Liver (tissue), 3 donors: ENCODE results near the gene BLTP1.

Experiments used
- FOXA1 ChIP-seq: IDR thresholded peaks from 2 replicates; pipeline ENCODE4 v1.6.1; 2016; ENCODE audit warnings: antibody characterized with exemption
- GABPA ChIP-seq, 2 donors: IDR thresholded peaks in 1 of 2; conservative IDR thresholded peaks in 1 of 2; 2 replicates each; pipeline ENCODE4 v1.6.1; 2016; ENCODE audit warnings: antibody characterized with exemption in 2 of 2, mild to moderate bottlenecking in 1 of 2, moderate library complexity in 1 of 2
- HNF4A ChIP-seq, 2 donors: conservative IDR thresholded peaks; 2 replicates each; pipeline ENCODE4 v1.6.1; 2016; ENCODE audit warnings: antibody characterized with exemption in 2 of 2, mild to moderate bottlenecking in 2 of 2
- HNF4G ChIP-seq: IDR thresholded peaks from 2 replicates; pipeline ENCODE4 v1.6.1; 2016; ENCODE audit warnings: antibody characterized with exemption
- JUND ChIP-seq, 2 donors: IDR thresholded peaks; 2 replicates each; pipeline ENCODE4 v1.6.1; 2016; ENCODE audit warnings: antibody characterized with exemption in 2 of 2
- RAD21 ChIP-seq, 2 donors: IDR thresholded peaks; 2 replicates each; pipeline ENCODE4 v1.6.1; 2016; ENCODE audit warnings: antibody characterized with exemption in 2 of 2, mild to moderate bottlenecking in 2 of 2
- RXRA ChIP-seq, 2 donors: IDR thresholded peaks; 2 replicates each; pipeline ENCODE4 v1.6.1; 2017 to 2018; ENCODE audit warnings: antibody characterized with exemption in 2 of 2, mild to moderate bottlenecking in 1 of 2
- SP1 ChIP-seq: IDR thresholded peaks from 2 replicates; pipeline ENCODE4 v1.6.1; 2018; ENCODE audit warnings: antibody characterized with exemption, mild to moderate bottlenecking
- TAF1 ChIP-seq: conservative IDR thresholded peaks from 2 replicates; pipeline ENCODE4 v1.6.1; 2016; ENCODE audit warnings: antibody characterized with exemption, mild to moderate bottlenecking
- YY1 ChIP-seq: IDR thresholded peaks from 2 replicates; pipeline ENCODE4 v1.6.1; 2016; ENCODE audit warnings: antibody characterized with exemption, mild to moderate bottlenecking
- TF ChIP-seq, protein P1 (sequence below): fragments of 150-350 bp; IDR thresholded peaks from 2 replicates; pipeline ENCODE4 v1.5.1; 2017; ENCODE audit warnings: improper control_type of control experiment, low read depth, low read length; ENCODE audit not compliant: missing input control
- TF ChIP-seq, protein P2 (sequence below): IDR thresholded peaks from 2 replicates; pipeline ENCODE4 v1.6.1; 2016; ENCODE audit warnings: antibody characterized with exemption
- TF ChIP-seq, protein P3 (sequence below): IDR thresholded peaks from 2 replicates; pipeline ENCODE4 v1.6.1; 2016; ENCODE audit warnings: antibody characterized with exemption
- TF ChIP-seq, protein P4 (sequence below): IDR thresholded peaks from 2 replicates; pipeline ENCODE4 v1.6.1; 2016; ENCODE audit warnings: antibody characterized with exemption
- donor health status: healthy.
- donor health status: healthy.

DNA sequence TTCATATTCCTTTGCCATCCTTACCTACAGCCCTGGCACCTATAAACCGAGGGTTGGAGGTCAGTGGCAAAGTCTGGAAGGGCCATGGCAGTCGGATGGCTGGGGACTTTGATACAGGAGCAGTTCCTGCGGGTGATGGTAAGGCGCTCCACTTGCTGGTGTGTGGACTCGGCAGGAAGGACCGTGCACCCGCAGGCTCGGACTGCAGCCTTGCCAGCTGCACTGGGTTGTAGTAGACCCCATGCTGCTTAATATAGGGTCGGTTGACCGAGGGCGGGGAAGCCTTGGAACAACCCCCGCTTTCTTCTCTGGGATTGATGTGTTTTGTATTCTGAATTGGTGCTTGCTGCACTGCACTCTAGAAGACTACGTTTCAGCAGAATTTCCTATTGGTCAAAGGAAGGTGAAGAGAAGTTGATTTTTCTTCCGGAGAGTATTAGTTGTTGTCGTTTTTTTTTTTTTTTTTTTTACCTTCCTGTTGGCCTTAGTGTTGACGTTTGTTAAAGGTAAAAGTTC lies 638 bp downstream of the BLTP1 start:
- TF ChIP-seq, protein P1, sequence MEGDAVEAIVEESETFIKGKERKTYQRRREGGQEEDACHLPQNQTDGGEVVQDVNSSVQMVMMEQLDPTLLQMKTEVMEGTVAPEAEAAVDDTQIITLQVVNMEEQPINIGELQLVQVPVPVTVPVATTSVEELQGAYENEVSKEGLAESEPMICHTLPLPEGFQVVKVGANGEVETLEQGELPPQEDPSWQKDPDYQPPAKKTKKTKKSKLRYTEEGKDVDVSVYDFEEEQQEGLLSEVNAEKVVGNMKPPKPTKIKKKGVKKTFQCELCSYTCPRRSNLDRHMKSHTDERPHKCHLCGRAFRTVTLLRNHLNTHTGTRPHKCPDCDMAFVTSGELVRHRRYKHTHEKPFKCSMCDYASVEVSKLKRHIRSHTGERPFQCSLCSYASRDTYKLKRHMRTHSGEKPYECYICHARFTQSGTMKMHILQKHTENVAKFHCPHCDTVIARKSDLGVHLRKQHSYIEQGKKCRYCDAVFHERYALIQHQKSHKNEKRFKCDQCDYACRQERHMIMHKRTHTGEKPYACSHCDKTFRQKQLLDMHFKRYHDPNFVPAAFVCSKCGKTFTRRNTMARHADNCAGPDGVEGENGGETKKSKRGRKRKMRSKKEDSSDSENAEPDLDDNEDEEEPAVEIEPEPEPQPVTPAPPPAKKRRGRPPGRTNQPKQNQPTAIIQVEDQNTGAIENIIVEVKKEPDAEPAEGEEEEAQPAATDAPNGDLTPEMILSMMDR = no peak
- TF ChIP-seq JUND (IDR thresholded peaks at IDR 0.05) = no peak
- no peak for TF ChIP-seq RAD21 (IDR thresholded peaks at IDR 0.05)
- no peak for TF ChIP-seq GABPA (IDR thresholded peaks at IDR 0.05 in 1 of 2, conservative IDR thresholded peaks at IDR 0.05 in 1 of 2)
- peak in 1 of 2 donors; percentile 9 for TF ChIP-seq RXRA (IDR thresholded peaks at IDR 0.05)
- no peak for TF ChIP-seq SP1
- no peak for TF ChIP-seq FOXA1
- TF ChIP-seq HNF4A (conservative IDR thresholded peaks at IDR 0.05) = peak; percentile 55 to 70
- TF ChIP-seq TAF1 = no peak
- TF ChIP-seq, protein P2, sequence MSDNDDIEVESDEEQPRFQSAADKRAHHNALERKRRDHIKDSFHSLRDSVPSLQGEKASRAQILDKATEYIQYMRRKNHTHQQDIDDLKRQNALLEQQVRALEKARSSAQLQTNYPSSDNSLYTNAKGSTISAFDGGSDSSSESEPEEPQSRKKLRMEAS = no peak
- no peak for TF ChIP-seq HNF4G
- TF ChIP-seq, protein P3, sequence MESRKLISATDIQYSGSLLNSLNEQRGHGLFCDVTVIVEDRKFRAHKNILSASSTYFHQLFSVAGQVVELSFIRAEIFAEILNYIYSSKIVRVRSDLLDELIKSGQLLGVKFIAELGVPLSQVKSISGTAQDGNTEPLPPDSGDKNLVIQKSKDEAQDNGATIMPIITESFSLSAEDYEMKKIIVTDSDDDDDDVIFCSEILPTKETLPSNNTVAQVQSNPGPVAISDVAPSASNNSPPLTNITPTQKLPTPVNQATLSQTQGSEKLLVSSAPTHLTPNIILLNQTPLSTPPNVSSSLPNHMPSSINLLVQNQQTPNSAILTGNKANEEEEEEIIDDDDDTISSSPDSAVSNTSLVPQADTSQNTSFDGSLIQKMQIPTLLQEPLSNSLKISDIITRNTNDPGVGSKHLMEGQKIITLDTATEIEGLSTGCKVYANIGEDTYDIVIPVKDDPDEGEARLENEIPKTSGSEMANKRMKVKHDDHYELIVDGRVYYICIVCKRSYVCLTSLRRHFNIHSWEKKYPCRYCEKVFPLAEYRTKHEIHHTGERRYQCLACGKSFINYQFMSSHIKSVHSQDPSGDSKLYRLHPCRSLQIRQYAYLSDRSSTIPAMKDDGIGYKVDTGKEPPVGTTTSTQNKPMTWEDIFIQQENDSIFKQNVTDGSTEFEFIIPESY = no peak
- TF ChIP-seq YY1 = peak; percentile 40
- TF ChIP-seq, protein P4, sequence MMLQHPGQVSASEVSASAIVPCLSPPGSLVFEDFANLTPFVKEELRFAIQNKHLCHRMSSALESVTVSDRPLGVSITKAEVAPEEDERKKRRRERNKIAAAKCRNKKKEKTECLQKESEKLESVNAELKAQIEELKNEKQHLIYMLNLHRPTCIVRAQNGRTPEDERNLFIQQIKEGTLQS = no peak
